ENCODE measurements around the gene MMP10. TPM values are rescaled to one million over a fixed set of nuclear protein-coding genes. Genes with fewer than 3 reads are reported as not detected.

MMP10 gene
- total RNA-seq, 4 donors from 2014 or later = not detected

DNA sequence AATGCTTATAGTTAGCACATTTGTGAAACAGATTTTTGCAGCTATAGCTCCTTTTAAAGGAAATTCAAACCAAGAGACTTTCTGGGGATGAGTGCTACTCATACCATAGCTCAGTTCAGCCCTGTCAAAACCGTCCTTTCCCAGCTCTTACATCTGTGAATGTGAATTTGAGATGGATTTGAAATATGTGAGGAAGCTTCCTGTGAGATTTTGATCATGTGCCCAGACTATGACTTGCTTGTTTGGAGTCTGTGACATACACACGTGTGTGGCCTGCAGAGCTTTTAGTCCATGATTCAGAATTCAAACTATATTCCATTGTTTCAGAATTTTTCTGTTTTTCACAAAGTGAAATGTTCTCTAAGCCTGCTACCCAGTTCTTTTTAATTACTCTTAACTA, 21.9 kb upstream of the MMP10 start:
- DNase-seq = no peak
- no peak overlapping the region for H3K4me3 ChIP-seq
- no peaks in the 10 kb centered on the region for H3K36me3 ChIP-seq
- peaks cover 0 to 3% (median 0%) of the 10 kb centered on the region in 4 donors for H3K27me3 ChIP-seq
- WGBS, 2 donors = 8 to 12% methylated on average over 2 of the region's 2 CpGs
- no peak overlapping the region for H3K27ac ChIP-seq
- no peaks in the 10 kb centered on the region for H3K9me3 ChIP-seq
- no peak for TF ChIP-seq POLR2A (IDR thresholded peaks at IDR 0.05)
- TF ChIP-seq, protein P1, sequence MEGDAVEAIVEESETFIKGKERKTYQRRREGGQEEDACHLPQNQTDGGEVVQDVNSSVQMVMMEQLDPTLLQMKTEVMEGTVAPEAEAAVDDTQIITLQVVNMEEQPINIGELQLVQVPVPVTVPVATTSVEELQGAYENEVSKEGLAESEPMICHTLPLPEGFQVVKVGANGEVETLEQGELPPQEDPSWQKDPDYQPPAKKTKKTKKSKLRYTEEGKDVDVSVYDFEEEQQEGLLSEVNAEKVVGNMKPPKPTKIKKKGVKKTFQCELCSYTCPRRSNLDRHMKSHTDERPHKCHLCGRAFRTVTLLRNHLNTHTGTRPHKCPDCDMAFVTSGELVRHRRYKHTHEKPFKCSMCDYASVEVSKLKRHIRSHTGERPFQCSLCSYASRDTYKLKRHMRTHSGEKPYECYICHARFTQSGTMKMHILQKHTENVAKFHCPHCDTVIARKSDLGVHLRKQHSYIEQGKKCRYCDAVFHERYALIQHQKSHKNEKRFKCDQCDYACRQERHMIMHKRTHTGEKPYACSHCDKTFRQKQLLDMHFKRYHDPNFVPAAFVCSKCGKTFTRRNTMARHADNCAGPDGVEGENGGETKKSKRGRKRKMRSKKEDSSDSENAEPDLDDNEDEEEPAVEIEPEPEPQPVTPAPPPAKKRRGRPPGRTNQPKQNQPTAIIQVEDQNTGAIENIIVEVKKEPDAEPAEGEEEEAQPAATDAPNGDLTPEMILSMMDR (IDR thresholded peaks at IDR 0.05) = no peak
- no peaks in the 10 kb centered on the region for H3K4me1 ChIP-seq
- intact Hi-C loops (cut with DNase I) = no loop called here

DNA sequence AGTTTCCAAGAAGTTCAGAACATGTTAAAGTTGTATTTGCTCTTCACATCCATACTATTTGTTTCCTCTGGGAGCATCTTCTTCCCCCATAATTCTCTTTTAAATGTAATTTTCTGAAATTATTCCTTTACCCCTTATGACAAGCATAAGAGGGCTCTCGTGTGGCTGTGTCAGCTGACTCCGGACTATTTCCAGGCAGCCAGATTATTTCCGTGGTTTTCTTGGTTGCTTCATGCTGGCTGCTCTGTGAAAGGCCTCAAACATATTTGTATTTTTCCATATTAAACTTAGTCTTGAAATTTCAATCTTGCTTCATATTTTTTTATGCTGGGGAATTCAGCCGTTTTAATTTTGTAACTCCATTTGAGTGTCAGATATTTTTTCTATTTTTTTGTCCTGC, 20.3 kb upstream of the MMP10 start:
- Histone ChIP-seq H3K27me3 (peaks cover 0 to 13% (median 0%) of the 10 kb centered on the region in 4 donors), H3K4me3 (no peak overlapping the region), H3K27ac (no peak overlapping the region), H3K9me3 (no peaks in the 10 kb centered on the region), H3K36me3 (no peaks in the 10 kb centered on the region), H3K4me1 (no peaks in the 10 kb centered on the region)
- intact Hi-C loops (cut with DNase I) = no loop called here
- no peak for TF ChIP-seq POLR2A (IDR thresholded peaks at IDR 0.05)
- TF ChIP-seq, protein P1 (IDR thresholded peaks at IDR 0.05) = no peak
- no peak for DNase-seq
- 64 to 74% methylated on average over 4 of the region's 4 CpGs for WGBS, 2 donors

DNA sequence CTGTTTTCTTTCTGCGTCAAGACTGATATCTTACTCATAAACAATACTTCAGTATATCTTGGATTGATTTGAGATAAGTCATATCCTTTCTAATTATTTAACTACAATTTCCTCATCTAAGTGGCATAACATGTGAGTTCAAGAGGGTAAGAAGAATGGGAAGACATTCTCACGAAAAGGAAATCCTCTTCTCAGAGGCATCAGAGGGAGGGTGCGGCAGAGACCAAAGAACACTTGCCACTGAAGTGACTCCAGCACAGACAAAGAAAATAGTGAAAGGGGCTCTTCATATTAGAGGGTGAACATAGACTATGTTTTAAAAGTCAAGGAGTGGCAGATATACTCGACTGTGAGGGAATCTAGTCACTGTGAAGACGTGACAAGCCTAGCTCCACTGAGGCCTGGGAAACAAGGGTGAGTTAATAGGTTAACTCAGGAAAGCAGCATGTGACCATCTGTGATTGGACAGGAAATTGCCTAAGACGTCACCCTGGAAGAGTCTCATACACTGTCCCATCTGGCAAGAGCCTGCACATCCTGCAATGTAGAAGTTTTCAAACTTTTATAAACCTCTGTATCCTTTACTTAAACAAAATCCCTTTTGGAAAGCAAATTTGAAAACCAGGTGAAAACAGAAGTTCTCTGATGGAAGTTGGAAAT, 19.4 kb upstream of the MMP10 start:
- H3K4me3 ChIP-seq = no peak overlapping the region
- no peaks in the 10 kb centered on the region for H3K4me1 ChIP-seq
- WGBS, 2 donors = 64 to 79% methylated on average over 6 of the region's 6 CpGs
- no peaks in the 10 kb centered on the region for H3K9me3 ChIP-seq
- H3K36me3 ChIP-seq = no peaks in the 10 kb centered on the region
- DNase-seq = no peak
- H3K27me3 ChIP-seq = peaks cover 0 to 11% (median 0%) of the 10 kb centered on the region in 4 donors
- TF ChIP-seq POLR2A (IDR thresholded peaks at IDR 0.05) = no peak
- TF ChIP-seq, protein P1 (IDR thresholded peaks at IDR 0.05) = no peak
- no peak overlapping the region for H3K27ac ChIP-seq
- intact Hi-C loops (cut with DNase I) = no loop called here

DNA sequence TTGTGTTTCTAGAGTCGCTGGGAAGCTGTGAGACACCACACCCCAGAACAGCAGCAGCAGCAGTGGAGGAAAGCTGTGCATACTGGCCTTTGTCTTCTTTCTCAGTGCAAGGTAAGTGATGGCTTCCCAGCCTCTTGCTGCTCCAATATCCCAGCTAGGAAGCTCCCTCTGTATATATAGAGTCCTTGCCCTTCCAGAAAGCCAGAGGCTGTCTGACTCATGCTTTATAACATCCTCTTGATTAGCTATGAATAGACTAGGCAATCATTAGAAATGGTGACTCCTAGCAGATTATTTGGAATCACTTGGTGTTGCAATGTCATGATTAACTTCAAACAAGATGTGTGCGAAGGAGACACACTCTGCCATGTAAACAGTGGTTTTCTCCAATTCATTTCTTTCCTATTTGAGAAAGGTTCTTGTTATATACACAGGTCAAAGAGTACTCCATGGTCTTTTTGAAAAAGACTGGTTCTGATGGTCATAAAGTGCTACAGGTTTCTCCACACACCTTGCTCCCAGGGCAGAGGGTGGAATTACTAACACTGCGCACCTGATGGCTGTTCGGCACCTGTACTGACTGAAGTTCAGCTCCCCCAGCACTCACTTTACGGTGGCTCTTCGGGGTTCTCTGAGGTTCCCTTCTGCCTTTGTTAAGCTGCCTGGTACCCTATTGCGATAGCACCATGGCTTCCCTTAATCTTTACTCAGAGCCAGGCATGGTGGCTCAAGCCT, 17.8 kb upstream of the MMP10 start, which contains the start of gene MMP1:
Gene MMP1 (minus strand): TSS at position 149 of the 735 bp plus-strand sequence. CDS start 68 bp downstream, at position 81.
- no peak for DNase-seq
- Histone ChIP-seq H3K4me1 (no peaks in the 10 kb centered on the region), H3K9me3 (no peaks in the 10 kb centered on the region), H3K4me3 (no peak within 1 kb of the TSS), H3K27me3 (peaks cover 0 to 11% (median 2%) of the 10 kb centered on the region in 4 donors), H3K27ac (no peak within 1 kb of the TSS), H3K36me3 (no peaks in the 10 kb centered on the region)
- no peak for TF ChIP-seq POLR2A (IDR thresholded peaks at IDR 0.05)
- TF ChIP-seq, protein P1 (IDR thresholded peaks at IDR 0.05) = no peak
- intact Hi-C loops (cut with DNase I) = no loop called here
- 74 to 76% methylated on average over 6 to 7 of the region's 7 CpGs for WGBS, 2 donors

DNA sequence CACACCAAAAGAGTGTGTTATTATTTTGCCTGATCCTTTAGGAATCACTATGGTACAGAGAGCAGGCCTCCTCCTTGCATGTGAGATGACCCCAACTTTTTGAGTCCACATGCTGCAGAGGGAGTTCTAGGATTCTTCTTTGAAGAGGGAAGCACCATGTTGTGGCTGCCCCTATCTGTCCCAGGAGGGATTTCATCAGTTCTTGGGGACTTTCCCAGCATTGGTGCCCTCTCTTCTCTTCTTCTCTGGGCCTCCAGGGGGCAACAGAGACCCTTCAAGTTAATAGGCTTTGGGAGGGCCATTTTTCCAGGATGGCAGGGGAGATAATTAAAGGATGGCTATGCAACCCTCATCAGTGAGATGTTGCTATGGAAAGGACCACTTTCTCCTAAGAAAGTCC, 14.0 kb upstream of the MMP10 start:
- intact Hi-C loops (cut with DNase I) = no loop called here
- Histone ChIP-seq H3K36me3 (no peaks in the 10 kb centered on the region), H3K4me1 (no peaks in the 10 kb centered on the region), H3K27ac (no peak overlapping the region), H3K4me3 (no peak overlapping the region), H3K27me3 (peaks cover 0 to 31% (median 2%) of the 10 kb centered on the region in 4 donors), H3K9me3 (no peaks in the 10 kb centered on the region)
- no peak for TF ChIP-seq POLR2A (IDR thresholded peaks at IDR 0.05)
- TF ChIP-seq, protein P1 (IDR thresholded peaks at IDR 0.05) = no peak
- no peak for DNase-seq

All from esophagus squamous epithelium (tissue), 5 donors.